Panc1 (cell line): ENCODE results near the gene SMIM36. TPM values are rescaled to one million over a fixed set of nuclear protein-coding genes. Genes with fewer than 3 reads are reported as not detected.
"Not testable (repeated sequence)": the region's sequence is repeated elsewhere in the genome, so short reads cannot be mapped to it uniquely, and the experiment has no call there.

Source experiments
- ATAC-seq: fragments of 200-7000 bp; cut with Tn5 transposase; 2 replicates; pipeline ENCODE4 v1.9.1; 2020; ENCODE audit warnings: mild to moderate bottlenecking, moderate library complexity
- BruUV-seq: library from RNA; stranded (reverse); fragments of 400-500 nt; replicated peaks from 2 replicates; lab custom pipeline; 2021; lab: Mats Ljungman, UMichigan
- CTCF ChIA-PET: fragments of 300-600 bp; sonication (Branson Sonifier 250); formaldehyde crosslinking; loops from one replicate; lab custom pipeline; 2022; ENCODE audit warnings: antibody characterized with exemption; lab: Charles Lee
- POLR2A ChIA-PET: fragments of 300-600 bp; sonication (Branson Sonifier 250); formaldehyde crosslinking; loops from one replicate; lab custom pipeline; 2022; ENCODE audit warnings: antibody characterized with exemption; lab: Charles Lee
- DNase-seq: peaks from one replicate; pipeline ENCODE4 v3.0.0-alpha.2; 2010; ENCODE audit warnings: low read depth, low spot score
- H3K27ac ChIP-seq: 2 replicates; pipeline ENCODE4 v1.5.1; 2011; ENCODE audit warnings: mild to moderate bottlenecking, low read length, inconsistent platforms
- H3K27me3 ChIP-seq: fragments of 200-500 bp; sonication (Bioruptor generic); 2 replicates; pipeline ENCODE4 v1.6.0; 2014; ENCODE audit warnings: low read length, inconsistent platforms; ENCODE audit not compliant: control insufficient read depth, insufficient read depth
- H3K36me3 ChIP-seq: fragments of 200-500 bp; sonication (Bioruptor generic); 2 replicates; pipeline ENCODE4 v1.5.1; 2014; ENCODE audit warnings: inconsistent platforms, mild to moderate bottlenecking, low read length, moderate library complexity; ENCODE audit not compliant: control insufficient read depth, insufficient read depth
- H3K4me1 ChIP-seq: 2 replicates; pipeline ENCODE4 v1.5.1; 2011; ENCODE audit warnings: inconsistent platforms, mild to moderate bottlenecking, low read length, moderate library complexity; ENCODE audit not compliant: control insufficient read depth, insufficient read depth
- H3K4me3 ChIP-seq, 2 experiments: 2 replicates each; pipeline ENCODE4 v1.5.1; 2011 to 2012; ENCODE audit warnings: low read depth in 2 of 2, low read length in 2 of 2, mild to moderate bottlenecking in 2 of 2, inconsistent platforms in 1 of 2, moderate library complexity in 1 of 2
- H3K9me3 ChIP-seq: fragments of 200-500 bp; sonication (Bioruptor generic); 2 replicates; pipeline ENCODE4 v1.5.1; 2014; ENCODE audit warnings: low read depth, mild to moderate bottlenecking, inconsistent platforms, low read length, moderate library complexity; ENCODE audit not compliant: control insufficient read depth, insufficient read depth
- POLR2AphosphoS5 ChIP-seq: IDR thresholded peaks from 2 replicates; pipeline ENCODE4 v1.6.1; 2012; ENCODE audit warnings: mild to moderate bottlenecking, low read depth, low read length, moderate library complexity
- SIN3A ChIP-seq: IDR thresholded peaks from 2 replicates; pipeline ENCODE4 v1.6.1; 2012; ENCODE audit warnings: low read depth, mild to moderate bottlenecking, low read length, moderate library complexity, borderline replicate concordance; ENCODE audit not compliant: insufficient read depth
- TCF7L2 ChIP-seq: IDR thresholded peaks from 2 replicates; pipeline ENCODE4 v1.6.1; 2011; ENCODE audit warnings: mild to moderate bottlenecking, low read depth, low read length, inconsistent platforms
- in situ Hi-C: cut with HindIII; loops from 2 replicates; pipeline ENCODE4 v1.10.0; 2016; ENCODE audit warnings: low sequenced_read_pairs, low pct_unique_long_range_greater_than_20kb
- intact Hi-C: fragments of 100-400 bp; cut with micrococcal nuclease; formaldehyde crosslinking; loops from one replicate; pipeline ENCODE4 v1.10.0; 2022; ENCODE audit not compliant: unreplicated experiment
- total RNA-seq: library from RNA; stranded (reverse); gene quantifications from one replicate; pipeline ENCODE4 v1.2.1, GENCODE V29; 2021; ENCODE audit not compliant: unreplicated experiment
- TF ChIP-seq, protein P1 (sequence below), 2 experiments: IDR thresholded peaks; 2 replicates each; pipeline ENCODE4 v1.6.1; 2011 to 2012; ENCODE audit warnings: low read depth in 2 of 2, control low read depth in 1 of 2, low read length in 1 of 2, mild to moderate bottlenecking in 1 of 2, moderate library complexity in 1 of 2; ENCODE audit not compliant: insufficient read depth in 1 of 2
- TF ChIP-seq, protein P2 (sequence below): fragments of 450-650 bp; IDR thresholded peaks from 2 replicates; pipeline ENCODE4 v1.5.1; 2017; ENCODE audit warnings: mild to moderate bottlenecking

Gene SMIM36
- total RNA-seq, 1 experiment from 2014 or later: not detected

DNA sequence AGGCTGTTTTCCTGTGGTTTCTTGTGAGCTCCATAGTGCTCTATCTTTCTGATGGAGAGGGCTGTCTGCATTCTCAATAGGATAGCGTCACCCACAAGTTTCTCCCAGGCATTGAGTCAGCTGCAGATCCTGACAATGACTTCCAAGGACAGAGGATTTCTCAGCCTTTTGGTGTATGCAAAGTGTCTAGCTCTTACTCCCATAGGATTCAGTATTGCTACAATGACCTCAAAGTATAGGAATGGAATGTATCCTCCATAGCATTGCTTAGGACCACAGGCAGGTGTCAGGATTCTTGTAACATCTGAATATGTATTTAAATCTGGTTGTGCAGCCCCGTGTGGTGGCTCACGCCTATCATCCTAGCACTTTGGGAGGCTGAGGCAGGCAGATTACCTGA is 32.3 kb downstream of the SMIM36 start:
- BruUV-seq: no TSS peak
- DNase-seq (no peak), ATAC-seq (no peak)
- TF ChIP-seq TCF7L2: no peak
- TF ChIP-seq POLR2AphosphoS5: no peak
- TF ChIP-seq, protein P1, sequence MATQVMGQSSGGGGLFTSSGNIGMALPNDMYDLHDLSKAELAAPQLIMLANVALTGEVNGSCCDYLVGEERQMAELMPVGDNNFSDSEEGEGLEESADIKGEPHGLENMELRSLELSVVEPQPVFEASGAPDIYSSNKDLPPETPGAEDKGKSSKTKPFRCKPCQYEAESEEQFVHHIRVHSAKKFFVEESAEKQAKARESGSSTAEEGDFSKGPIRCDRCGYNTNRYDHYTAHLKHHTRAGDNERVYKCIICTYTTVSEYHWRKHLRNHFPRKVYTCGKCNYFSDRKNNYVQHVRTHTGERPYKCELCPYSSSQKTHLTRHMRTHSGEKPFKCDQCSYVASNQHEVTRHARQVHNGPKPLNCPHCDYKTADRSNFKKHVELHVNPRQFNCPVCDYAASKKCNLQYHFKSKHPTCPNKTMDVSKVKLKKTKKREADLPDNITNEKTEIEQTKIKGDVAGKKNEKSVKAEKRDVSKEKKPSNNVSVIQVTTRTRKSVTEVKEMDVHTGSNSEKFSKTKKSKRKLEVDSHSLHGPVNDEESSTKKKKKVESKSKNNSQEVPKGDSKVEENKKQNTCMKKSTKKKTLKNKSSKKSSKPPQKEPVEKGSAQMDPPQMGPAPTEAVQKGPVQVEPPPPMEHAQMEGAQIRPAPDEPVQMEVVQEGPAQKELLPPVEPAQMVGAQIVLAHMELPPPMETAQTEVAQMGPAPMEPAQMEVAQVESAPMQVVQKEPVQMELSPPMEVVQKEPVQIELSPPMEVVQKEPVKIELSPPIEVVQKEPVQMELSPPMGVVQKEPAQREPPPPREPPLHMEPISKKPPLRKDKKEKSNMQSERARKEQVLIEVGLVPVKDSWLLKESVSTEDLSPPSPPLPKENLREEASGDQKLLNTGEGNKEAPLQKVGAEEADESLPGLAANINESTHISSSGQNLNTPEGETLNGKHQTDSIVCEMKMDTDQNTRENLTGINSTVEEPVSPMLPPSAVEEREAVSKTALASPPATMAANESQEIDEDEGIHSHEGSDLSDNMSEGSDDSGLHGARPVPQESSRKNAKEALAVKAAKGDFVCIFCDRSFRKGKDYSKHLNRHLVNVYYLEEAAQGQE (IDR thresholded peaks at IDR 0.05; ENCODE audit: insufficient read depth in 1 of 2, low read depth in 2 of 2, low read length in 1 of 2): no peak
- TF ChIP-seq SIN3A: no peak
- TF ChIP-seq, protein P2, sequence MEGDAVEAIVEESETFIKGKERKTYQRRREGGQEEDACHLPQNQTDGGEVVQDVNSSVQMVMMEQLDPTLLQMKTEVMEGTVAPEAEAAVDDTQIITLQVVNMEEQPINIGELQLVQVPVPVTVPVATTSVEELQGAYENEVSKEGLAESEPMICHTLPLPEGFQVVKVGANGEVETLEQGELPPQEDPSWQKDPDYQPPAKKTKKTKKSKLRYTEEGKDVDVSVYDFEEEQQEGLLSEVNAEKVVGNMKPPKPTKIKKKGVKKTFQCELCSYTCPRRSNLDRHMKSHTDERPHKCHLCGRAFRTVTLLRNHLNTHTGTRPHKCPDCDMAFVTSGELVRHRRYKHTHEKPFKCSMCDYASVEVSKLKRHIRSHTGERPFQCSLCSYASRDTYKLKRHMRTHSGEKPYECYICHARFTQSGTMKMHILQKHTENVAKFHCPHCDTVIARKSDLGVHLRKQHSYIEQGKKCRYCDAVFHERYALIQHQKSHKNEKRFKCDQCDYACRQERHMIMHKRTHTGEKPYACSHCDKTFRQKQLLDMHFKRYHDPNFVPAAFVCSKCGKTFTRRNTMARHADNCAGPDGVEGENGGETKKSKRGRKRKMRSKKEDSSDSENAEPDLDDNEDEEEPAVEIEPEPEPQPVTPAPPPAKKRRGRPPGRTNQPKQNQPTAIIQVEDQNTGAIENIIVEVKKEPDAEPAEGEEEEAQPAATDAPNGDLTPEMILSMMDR: no peak
- CTCF ChIA-PET: no interaction called here
- H3K27ac ChIP-seq: no peak overlapping the region
- H3K9me3 ChIP-seq: no peaks in the 10 kb centered on the region
- intact Hi-C loops: no loop called here
- POLR2A ChIA-PET: no interaction called here
- no peak overlapping the region for H3K4me3 ChIP-seq
- H3K4me1 ChIP-seq: no peaks in the 10 kb centered on the region
- in situ Hi-C loops: no loop called here
- no peaks in the 10 kb centered on the region for H3K27me3 ChIP-seq
- H3K36me3 ChIP-seq: no peaks in the 10 kb centered on the region

DNA sequence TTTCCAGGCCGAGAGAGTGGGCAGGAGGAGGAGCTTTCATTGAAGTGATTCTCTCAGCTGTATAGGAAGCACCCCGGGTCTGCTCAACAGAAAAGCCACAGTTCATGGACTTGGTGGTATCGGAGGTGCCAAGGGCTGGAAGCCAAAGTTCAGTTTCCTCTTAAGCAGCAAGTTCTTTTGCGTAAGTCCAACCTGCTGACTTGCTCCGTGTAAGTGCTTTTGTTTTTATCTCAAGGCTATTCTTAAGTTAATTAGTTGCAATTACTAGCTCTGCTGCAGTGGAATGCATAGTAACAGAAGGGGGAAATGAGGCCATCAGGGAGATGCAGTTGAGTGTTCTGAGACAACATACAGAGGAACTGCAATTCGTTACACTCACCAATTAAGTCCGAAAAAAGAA is 44.6 kb downstream of the SMIM36 start:
- ATAC-seq (no peak), DNase-seq (no peak)
- no peak overlapping the region for H3K4me3 ChIP-seq
- H3K27ac ChIP-seq: no peak overlapping the region
- CTCF ChIA-PET: no interaction called here
- H3K9me3 ChIP-seq: no peaks in the 10 kb centered on the region
- POLR2A ChIA-PET: interaction anchor here (0.6 to 0.8 kb wide), 2 partner anchors 41 to 158 kb away, joined by 3 to 23 read pairs; no protein-coding TSS in a partner anchor
- in situ Hi-C loops: no loop called here
- TF ChIP-seq, protein P2: no peak
- TF ChIP-seq TCF7L2 (no peak), POLR2AphosphoS5 (no peak), SIN3A (no peak)
- TF ChIP-seq, protein P1 (IDR thresholded peaks at IDR 0.05; ENCODE audit: insufficient read depth in 1 of 2, low read depth in 2 of 2, low read length in 1 of 2): no peak
- H3K27me3 ChIP-seq: no peaks in the 10 kb centered on the region
- no peaks in the 10 kb centered on the region for H3K4me1 ChIP-seq
- BruUV-seq: no TSS peak
- no peaks in the 10 kb centered on the region for H3K36me3 ChIP-seq
- intact Hi-C loops: no loop called here

DNA sequence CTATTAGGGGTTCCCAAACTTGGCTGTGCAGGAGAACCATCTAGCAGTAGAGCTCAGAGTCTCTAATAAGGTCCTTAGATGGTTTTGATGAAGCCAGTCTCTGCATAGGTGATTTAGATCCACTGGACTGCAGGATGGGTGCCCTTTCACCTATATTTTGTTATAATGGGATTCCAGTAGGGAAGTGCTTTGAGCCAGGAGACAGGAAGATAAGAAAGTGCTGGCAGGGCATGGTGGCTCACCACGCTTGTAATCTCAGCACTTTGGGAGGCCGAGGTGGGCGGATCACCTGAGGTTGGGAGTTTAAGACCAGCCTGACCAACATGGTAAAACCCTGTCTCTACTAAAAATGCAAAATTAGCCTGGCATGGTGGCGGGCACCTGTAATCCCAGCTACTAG is 45.5 kb downstream of the SMIM36 start:
- BruUV-seq, H3K36me3 ChIP-seq, DNase-seq, H3K4me1 ChIP-seq, intact Hi-C loops, in situ Hi-C loops, H3K4me3 ChIP-seq, H3K27ac ChIP-seq, ATAC-seq, POLR2A ChIA-PET, H3K27me3 ChIP-seq, CTCF ChIA-PET, H3K9me3 ChIP-seq: not testable (repeated sequence)
